GM18499 (cell line): Measurements from ENCODE around the gene FBXL19.

Experiments
- ATAC-seq: cut with Tn5 transposase; IDR thresholded peaks from one replicate; pipeline ENCODE4 v1.9.1; 2021; ENCODE audit warnings: moderate number of reproducible peaks; ENCODE audit not compliant: insufficient read depth, unreplicated experiment

FBXL19 gene

GRCh38 chr16:30894540-30895368 is 28.6 kb upstream of the FBXL19 start:
- ATAC-seq: no peak

- ATAC-seq: no peak
Measured at GRCh38 chr16:30895627-30896260, 27.6 kb upstream of the FBXL19 start.

GRCh38 chr16:30896261-30896888 is 27.0 kb upstream of the FBXL19 start, which contains the start of gene CTF1:
CTF1 (plus strand) TSS chr16:30896614; CDS start chr16:30896644, 30 bp downstream.
- ATAC-seq: no peak

- no peak for ATAC-seq
Measured at GRCh38 chr16:30896889-30897733, 26.3 kb upstream of the FBXL19 start.

GRCh38 chr16:30899794-30900193 is 23.6 kb upstream of the FBXL19 start:
- ATAC-seq: no peak

- ATAC-seq: no peak
Measured at GRCh38 chr16:30900588-30900987, 22.8 kb upstream of the FBXL19 start.

GRCh38 chr16:30901201-30902028 is 22.0 kb upstream of the FBXL19 start:
- ATAC-seq: no peak

- no peak for ATAC-seq
Measured at GRCh38 chr16:30902029-30902972, 21.1 kb upstream of the FBXL19 start.

GRCh38 chr16:30903002-30903401 is 20.4 kb upstream of the FBXL19 start:
- no peak for ATAC-seq

- ATAC-seq: no peak
Measured at GRCh38 chr16:30903596-30903995, 19.8 kb upstream of the FBXL19 start.

GRCh38 chr16:30904114-30904780 is 19.1 kb upstream of the FBXL19 start:
- ATAC-seq: no peak

- no peak for ATAC-seq
Measured at GRCh38 chr16:30907064-30907463, 16.3 kb upstream of the FBXL19 start.

- ATAC-seq: no peak
Measured at GRCh38 chr16:30910427-30911029, 12.8 kb upstream of the FBXL19 start.

GRCh38 chr16:30912794-30913412 is 10.5 kb upstream of the FBXL19 start:
- no peak for ATAC-seq

GRCh38 chr16:30914830-30915229 is 8.5 kb upstream of the FBXL19 start:
- ATAC-seq: no peak

GRCh38 chr16:30918614-30919013 is 4.8 kb upstream of the FBXL19 start:
- ATAC-seq: no peak

- no peak for ATAC-seq
Measured at GRCh38 chr16:30920891-30921290, 2.5 kb upstream of the FBXL19 start.
